Naive thymus-derived CD4-positive, alpha-beta T cell (primary cell): Measurements from ENCODE around the gene SLIT3. TPM values are rescaled to one million over a fixed set of nuclear protein-coding genes. Genes with fewer than 3 reads are reported as not detected.
A peak's percentile ranks its signal among the peaks of the same experiment; 100 is the strongest.

ENCODE experiments used
- ATAC-seq: fragments of 150-1000 bp; cut with Tn5 transposase; 2 replicates; pipeline ENCODE4 v1.10.0; 2021; ENCODE audit warnings: mild to moderate bottlenecking, moderate library complexity
- CTCF ChIA-PET: fragments of 350-600 bp; sonication (Branson Sonifier 250); formaldehyde crosslinking; loops from one replicate; lab custom pipeline; 2021; ENCODE audit warnings: antibody characterized with exemption; lab: Charles Lee
- POLR2A ChIA-PET: fragments of 350-600 bp; sonication (Branson Sonifier 250); formaldehyde crosslinking; loops from one replicate; lab custom pipeline; 2021; ENCODE audit warnings: antibody characterized with exemption, inconsistent platforms; lab: Charles Lee
- DNase-seq, 9 donors: peaks; one replicate each; pipeline versions ENCODE4 v3.0.0 to v3.0.0-alpha.2; 2020 to 2022; ENCODE audit warnings: mixed read lengths in 1 of 9
- H3K27ac ChIP-seq: one replicate; pipeline ENCODE4 v1.7.0; 2013; ENCODE audit warnings: mild to moderate bottlenecking, low read depth, low read length, moderate library complexity
- H3K27me3 ChIP-seq, 2 donors: one replicate each; pipeline ENCODE4 v1.7.0; 2013; ENCODE audit warnings: low read length in 2 of 2, mild to moderate bottlenecking in 2 of 2, moderate library complexity in 2 of 2; ENCODE audit not compliant: control insufficient read depth in 2 of 2, insufficient read depth in 2 of 2
- H3K36me3 ChIP-seq, 3 experiments: 1 replicate in 2 of 3; 2 replicates in 1 of 3; pipeline ENCODE4 v1.7.0; 2013; ENCODE audit warnings: low read length in 3 of 3, mild to moderate bottlenecking in 3 of 3, moderate library complexity in 1 of 3; ENCODE audit not compliant: insufficient read depth in 3 of 3, control insufficient read depth in 2 of 3
- H3K4me1 ChIP-seq, 2 donors: one replicate each; pipeline ENCODE4 v1.7.0; 2013; ENCODE audit warnings: low read length in 2 of 2, mild to moderate bottlenecking in 2 of 2, moderate library complexity in 1 of 2; ENCODE audit not compliant: control insufficient read depth in 2 of 2, insufficient read depth in 2 of 2
- H3K4me3 ChIP-seq: 2 replicates; pipeline ENCODE4 v1.7.0; 2013; ENCODE audit warnings: mild to moderate bottlenecking, low read length
- H3K9me3 ChIP-seq, 3 experiments: 1 replicate in 2 of 3; 2 replicates in 1 of 3; pipeline ENCODE4 v1.7.0; 2013; ENCODE audit warnings: low read length in 3 of 3; ENCODE audit not compliant: control insufficient read depth in 2 of 3
- H3K27ac Mint-ChIP-seq, 9 donors: one replicate each; pipeline ENCODE4 v1.8.0; 2020 to 2022; ENCODE audit warnings: mixed read lengths in 9 of 9, mild to moderate bottlenecking in 8 of 9, moderate library complexity in 5 of 9, inconsistent platforms in 2 of 9
- H3K27me3 Mint-ChIP-seq, 5 donors: one replicate each; pipeline ENCODE4 v1.8.0; 2021 to 2022; ENCODE audit warnings: mixed read lengths in 5 of 5, mild to moderate bottlenecking in 1 of 5
- H3K36me3 Mint-ChIP-seq, 5 donors: one replicate each; pipeline ENCODE4 v1.8.0; 2020 to 2022; ENCODE audit warnings: mixed read lengths in 5 of 5, mild to moderate bottlenecking in 3 of 5, inconsistent platforms in 1 of 5
- H3K4me1 Mint-ChIP-seq, 7 donors: one replicate each; pipeline ENCODE4 v1.8.0; 2020 to 2022; ENCODE audit warnings: mixed read lengths in 7 of 7, mild to moderate bottlenecking in 3 of 7, inconsistent platforms in 1 of 7
- H3K4me3 Mint-ChIP-seq, 10 donors: one replicate each; pipeline ENCODE4 v1.8.0; 2020 to 2022; ENCODE audit warnings: mild to moderate bottlenecking in 10 of 10, mixed read lengths in 10 of 10, moderate library complexity in 6 of 10, inconsistent platforms in 2 of 10
- H3K9me3 Mint-ChIP-seq, 11 donors: one replicate each; pipeline ENCODE4 v1.8.0; 2020 to 2022; ENCODE audit warnings: mixed read lengths in 11 of 11, mild to moderate bottlenecking in 4 of 11, inconsistent platforms in 1 of 11, moderate library complexity in 1 of 11
- intact Hi-C, 2 donors: fragments of 100-400 bp; cut with micrococcal nuclease; formaldehyde crosslinking; loops; one replicate each; pipeline ENCODE4 v1.15.1; 2023
- polyA plus RNA-seq, 2 donors: library from polyadenylated mRNA; unstranded; fragments of 300-500 nt; fragmentation: Illumina TruSeq; gene quantifications; one replicate each; pipeline ENCODE4 v1.2.3, GENCODE V29; 2021
- total RNA-seq, 6 experiments: library from RNA in 5 of 6; stranded (reverse) in 5 of 6; gene quantifications; 1 replicate in 5 of 6; 2 replicates in 1 of 6; pipeline ENCODE4 v1.2.3 and lab custom pipeline; 2021 to 2026

SLIT3 gene
- total and polyA plus RNA-seq, 7 experiments from 2014 or later = 0.34 TPM; not detected in 6

DNA sequence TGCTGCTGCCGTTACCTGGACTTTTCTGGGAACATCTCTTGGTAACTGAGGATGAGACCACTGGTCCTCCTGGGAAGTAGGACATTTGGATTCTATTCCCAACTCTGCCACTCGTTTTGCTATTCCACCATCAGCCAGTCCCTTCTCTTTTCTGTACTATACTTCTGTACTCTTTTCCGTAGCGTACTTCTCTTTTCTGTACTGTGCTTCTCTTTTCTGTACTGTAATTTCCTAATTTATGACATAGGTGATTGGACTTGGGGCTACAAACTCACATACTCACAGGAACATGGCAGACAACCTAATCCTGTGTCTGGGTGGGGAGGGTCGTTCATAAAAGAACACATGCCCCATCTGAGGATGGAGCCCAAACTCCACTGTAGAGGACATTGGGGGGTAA, 386.4 kb downstream of the SLIT3 start:
- H3K9me3 Mint-ChIP-seq = peaks cover 0 to 2% (median 0%) of the 10 kb centered on the region in 11 donors
- H3K4me1 Mint-ChIP-seq = no peaks in the 10 kb centered on the region
- H3K27ac Mint-ChIP-seq = no peak overlapping the region

GRCh38 chr5:168910874-168911273, 390.1 kb downstream of the SLIT3 start:
- no peak overlapping the region for H3K27ac ChIP-seq
- CTCF ChIA-PET = no interaction called here
- intact Hi-C loops = no loop called here
- no peak overlapping the region for H3K27ac Mint-ChIP-seq
- H3K4me1 ChIP-seq = no peaks in the 10 kb centered on the region
- H3K27me3 ChIP-seq = no peaks in the 10 kb centered on the region
- no peaks in the 10 kb centered on the region for H3K36me3 ChIP-seq
- no peaks in the 10 kb centered on the region for H3K9me3 ChIP-seq
- POLR2A ChIA-PET = no interaction called here
- H3K27me3 Mint-ChIP-seq = peaks cover 8 to 19% (median 14%) of the 10 kb centered on the region in 5 donors
- no peak for ATAC-seq
- H3K9me3 Mint-ChIP-seq = no peaks in the 10 kb centered on the region
- H3K4me3 ChIP-seq = no peak overlapping the region
- no peak overlapping the region for H3K4me3 Mint-ChIP-seq
- no peak for DNase-seq
- H3K4me1 Mint-ChIP-seq = no peaks in the 10 kb centered on the region
- no peaks in the 10 kb centered on the region for H3K36me3 Mint-ChIP-seq

More for the DNA sequence above, 386.4 kb downstream of the SLIT3 start:
- H3K9me3 ChIP-seq = no peaks in the 10 kb centered on the region
- H3K27ac ChIP-seq = no peak overlapping the region
- H3K27me3 Mint-ChIP-seq = peaks cover 23 to 44% (median 31%) of the 10 kb centered on the region in 5 donors
- H3K4me3 ChIP-seq = no peak overlapping the region
- ATAC-seq = no peak
- intact Hi-C loops = no loop called here
- no peaks in the 10 kb centered on the region for H3K4me1 ChIP-seq
- ChIA-PET CTCF (no interaction called here), POLR2A (no interaction called here)
- H3K36me3 ChIP-seq = no peaks in the 10 kb centered on the region
- DNase-seq = no peak
- H3K36me3 Mint-ChIP-seq = no peaks in the 10 kb centered on the region
- no peaks in the 10 kb centered on the region for H3K27me3 ChIP-seq
- H3K4me3 Mint-ChIP-seq = no peak overlapping the region

DNA sequence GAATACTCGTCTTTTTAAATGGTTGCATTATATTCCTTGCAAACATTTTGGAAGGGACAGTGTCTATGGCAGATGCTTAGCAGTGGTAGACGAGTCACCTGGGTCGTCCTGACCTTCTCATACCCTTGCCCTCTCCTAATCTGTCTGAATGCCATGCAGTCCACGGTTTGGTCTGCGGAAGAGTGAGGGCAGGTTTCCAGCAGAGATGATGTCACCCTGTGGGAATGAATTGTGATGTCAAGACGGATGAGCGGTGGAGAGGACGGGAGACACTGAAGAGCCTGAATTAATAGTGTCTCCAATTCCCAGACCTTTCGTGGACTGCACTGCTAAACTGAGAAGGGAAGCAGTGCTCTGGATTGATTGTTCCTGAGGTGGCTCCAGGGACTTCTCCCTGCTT, 392.7 kb downstream of the SLIT3 start:
- CTCF ChIA-PET = interaction anchor here (0.6 kb wide), 1 partner anchor 13 kb away, joined by 3 read pairs; no protein-coding TSS in a partner anchor
- no peak overlapping the region for H3K27ac Mint-ChIP-seq
- H3K9me3 Mint-ChIP-seq = no peaks in the 10 kb centered on the region
- POLR2A ChIA-PET = no interaction called here
- DNase-seq (no peak), ATAC-seq (no peak)
- no peaks in the 10 kb centered on the region for H3K36me3 Mint-ChIP-seq
- H3K36me3 ChIP-seq = no peaks in the 10 kb centered on the region
- intact Hi-C loops = no loop called here
- no peaks in the 10 kb centered on the region for H3K4me1 ChIP-seq
- no peak overlapping the region for H3K27ac ChIP-seq
- no peaks in the 10 kb centered on the region for H3K27me3 ChIP-seq
- no peaks in the 10 kb centered on the region for H3K4me1 Mint-ChIP-seq
- H3K4me3 ChIP-seq = no peak overlapping the region
- no peaks in the 10 kb centered on the region for H3K9me3 ChIP-seq
- H3K27me3 Mint-ChIP-seq = peaks cover 3 to 17% (median 13%) of the 10 kb centered on the region in 5 donors
- no peak overlapping the region for H3K4me3 Mint-ChIP-seq

GRCh38 chr5:168903061-168903460, 397.9 kb downstream of the SLIT3 start:
- Histone ChIP-seq H3K27ac (no peak overlapping the region), H3K9me3 (no peaks in the 10 kb centered on the region), H3K4me3 (no peak overlapping the region), H3K36me3 (no peaks in the 10 kb centered on the region), H3K27me3 (no peaks in the 10 kb centered on the region), H3K4me1 (no peaks in the 10 kb centered on the region)
- intact Hi-C loops = no loop called here
- ChIA-PET CTCF (no interaction called here), POLR2A (no interaction called here)
- ATAC-seq (no peak), DNase-seq (no peak)
- H3K27ac Mint-ChIP-seq = no peak overlapping the region
- H3K9me3 Mint-ChIP-seq = no peaks in the 10 kb centered on the region
- H3K36me3 Mint-ChIP-seq = no peaks in the 10 kb centered on the region
- H3K4me1 Mint-ChIP-seq = peaks cover 0 to 2% (median 0%) of the 10 kb centered on the region in 7 donors
- no peak overlapping the region for H3K4me3 Mint-ChIP-seq
- H3K27me3 Mint-ChIP-seq = peaks cover 0 to 8% (median 6%) of the 10 kb centered on the region in 5 donors

- no peaks in the 10 kb centered on the region for H3K4me1 ChIP-seq
- no peaks in the 10 kb centered on the region for H3K9me3 ChIP-seq
- no peak overlapping the region for H3K27ac ChIP-seq
- Mint-ChIP-seq H3K27ac (no peak overlapping the region), H3K9me3 (peaks cover 0 to under 1% (median 0%) of the 10 kb centered on the region in 11 donors), H3K4me3 (peak overlapping the region in 1 of 10 donors; percentile 21), H3K36me3 (no peaks in the 10 kb centered on the region), H3K27me3 (peaks cover 2 to 27% (median 15%) of the 10 kb centered on the region in 5 donors), H3K4me1 (peaks cover 0 to 4% (median 0%) of the 10 kb centered on the region in 7 donors)
- intact Hi-C loops = no loop called here
- no peak overlapping the region for H3K4me3 ChIP-seq
- POLR2A ChIA-PET = no interaction called here
- CTCF ChIA-PET = interaction anchor here (0.7 kb wide), 1 partner anchor 631 kb away, joined by 3 read pairs; no protein-coding TSS in a partner anchor
- DNase-seq (no peak), ATAC-seq (no peak)
- no peaks in the 10 kb centered on the region for H3K27me3 ChIP-seq
- no peaks in the 10 kb centered on the region for H3K36me3 ChIP-seq
Observed at GRCh38 chr5:168899673-168900072, 401.3 kb downstream of the SLIT3 start.

DNA sequence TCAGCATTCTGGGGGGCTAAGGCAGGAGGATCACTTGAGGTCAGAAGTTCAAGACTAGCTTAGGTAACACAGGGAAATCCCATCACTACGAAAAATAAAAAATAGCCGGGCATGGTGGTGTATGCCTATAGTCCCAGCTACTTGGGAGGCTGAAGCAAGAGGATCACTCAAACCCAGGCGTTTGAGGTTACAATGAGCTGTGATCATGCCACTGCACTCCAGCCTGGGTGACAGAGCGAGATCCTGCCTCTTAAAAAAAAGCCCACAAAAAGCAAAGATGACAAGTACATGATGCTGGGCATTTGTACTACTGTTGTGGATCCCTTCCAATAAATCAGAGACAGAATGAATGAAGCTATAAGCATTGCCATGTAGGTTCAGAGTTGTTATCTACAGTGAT, 401.7 kb downstream of the SLIT3 start:
- POLR2A ChIA-PET = no interaction called here

More for the DNA sequence above, 401.7 kb downstream of the SLIT3 start:
- DNase-seq (no peak), ATAC-seq (no peak)
- CTCF ChIA-PET = interaction anchor here (0.7 kb wide), 1 partner anchor 631 kb away, joined by 3 read pairs; no protein-coding TSS in a partner anchor
- peaks cover 4 to 27% (median 15%) of the 10 kb centered on the region in 5 donors for H3K27me3 Mint-ChIP-seq
- intact Hi-C loops = no loop called here
- H3K9me3 Mint-ChIP-seq = peaks cover 0 to 1% (median 0%) of the 10 kb centered on the region in 11 donors
- Histone ChIP-seq H3K9me3 (no peaks in the 10 kb centered on the region), H3K4me3 (no peak overlapping the region), H3K4me1 (no peaks in the 10 kb centered on the region), H3K27me3 (no peaks in the 10 kb centered on the region), H3K36me3 (no peaks in the 10 kb centered on the region), H3K27ac (no peak overlapping the region)
- no peak overlapping the region for H3K4me3 Mint-ChIP-seq
- H3K4me1 Mint-ChIP-seq = peaks cover 0 to 4% (median 0%) of the 10 kb centered on the region in 7 donors
- H3K27ac Mint-ChIP-seq = no peak overlapping the region
- no peaks in the 10 kb centered on the region for H3K36me3 Mint-ChIP-seq
